Heart left ventricle (tissue), 13 donors: ENCODE data around the gene NDUFAF3.

Source experiments
- POLR2A ChIP-seq, 2 donors: fragments of 450-650 bp; IDR thresholded peaks; one replicate each; pipeline ENCODE4 v1.6.1; 2017; ENCODE audit warnings: antibody characterized with exemption in 2 of 2, mild to moderate bottlenecking in 2 of 2, moderate library complexity in 2 of 2
- TF ChIP-seq, protein P1 (sequence below), 12 donors: fragments of 200-600 bp; sonication (generic) in 4 of 12; IDR thresholded peaks; one replicate each; pipeline versions ENCODE4 v1.5.0 to v1.8.0; 2018 to 2022; ENCODE audit warnings: antibody characterized with exemption in 12 of 12, mild to moderate bottlenecking in 5 of 12
- donor health status: ischemic (EF 13 %, LVEDD 7.1; RV severe dilation, severe dysfunction).
- donor health status: DM: no; HTN: yes; CAD: no.
- donor health status: DM: no; HTN: no; CAD: no.
- donor health status: ischemic (EF 25% LVEDD 6.9; RV normal size, moderate dysfunction).
- donor health status: ischemic (EF 25% LVEDD 5.7; RV mildly dilated, moderate dysfunction).
- donor health status: ischemic (EF 35%, LVEDD 5.7; RV mildly dilated, moderate dysfunction).
- donor health status: nonischemic (EF 11% LVEDD 7.7; RV severe dilation, severe dysfunction).
- donor health status: DM: yes; HTN: yes; CAD: no.
- donor health status: PGD.
- donor health status: ischemic (EF 29% LVEDD 5.4; RV normal size, mild dysfunction).
- donor health status: nonischemic (EF 23%, LVEDD 6.1; RV moderate dilation, normal function).

- TF ChIP-seq, protein P1, sequence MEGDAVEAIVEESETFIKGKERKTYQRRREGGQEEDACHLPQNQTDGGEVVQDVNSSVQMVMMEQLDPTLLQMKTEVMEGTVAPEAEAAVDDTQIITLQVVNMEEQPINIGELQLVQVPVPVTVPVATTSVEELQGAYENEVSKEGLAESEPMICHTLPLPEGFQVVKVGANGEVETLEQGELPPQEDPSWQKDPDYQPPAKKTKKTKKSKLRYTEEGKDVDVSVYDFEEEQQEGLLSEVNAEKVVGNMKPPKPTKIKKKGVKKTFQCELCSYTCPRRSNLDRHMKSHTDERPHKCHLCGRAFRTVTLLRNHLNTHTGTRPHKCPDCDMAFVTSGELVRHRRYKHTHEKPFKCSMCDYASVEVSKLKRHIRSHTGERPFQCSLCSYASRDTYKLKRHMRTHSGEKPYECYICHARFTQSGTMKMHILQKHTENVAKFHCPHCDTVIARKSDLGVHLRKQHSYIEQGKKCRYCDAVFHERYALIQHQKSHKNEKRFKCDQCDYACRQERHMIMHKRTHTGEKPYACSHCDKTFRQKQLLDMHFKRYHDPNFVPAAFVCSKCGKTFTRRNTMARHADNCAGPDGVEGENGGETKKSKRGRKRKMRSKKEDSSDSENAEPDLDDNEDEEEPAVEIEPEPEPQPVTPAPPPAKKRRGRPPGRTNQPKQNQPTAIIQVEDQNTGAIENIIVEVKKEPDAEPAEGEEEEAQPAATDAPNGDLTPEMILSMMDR (IDR thresholded peaks at IDR 0.05): no peak
- no peak for TF ChIP-seq POLR2A (IDR thresholded peaks at IDR 0.05)
Measured at GRCh38 chr3:49013113-49013737, 8.7 kb upstream of the NDUFAF3 start.
